HG02610 (cell line): ENCODE data around the gene NT5C3A.
A peak's percentile ranks its signal among the peaks of the same experiment; 100 is the strongest.
"Not testable (repeated sequence)": the region's sequence is repeated elsewhere in the genome, so short reads cannot be mapped to it uniquely, and the experiment has no call there.

Experiments used
- ATAC-seq: cut with Tn5 transposase; IDR thresholded peaks from one replicate; pipeline ENCODE4 v1.9.1; 2021; ENCODE audit warnings: mild to moderate bottlenecking, moderate library complexity; ENCODE audit not compliant: unreplicated experiment

NT5C3A gene

GRCh38 chr7:33043501-33044400 lies 18.8 kb downstream of the NT5C3A start:
- ATAC-seq, result no peak

DNA sequence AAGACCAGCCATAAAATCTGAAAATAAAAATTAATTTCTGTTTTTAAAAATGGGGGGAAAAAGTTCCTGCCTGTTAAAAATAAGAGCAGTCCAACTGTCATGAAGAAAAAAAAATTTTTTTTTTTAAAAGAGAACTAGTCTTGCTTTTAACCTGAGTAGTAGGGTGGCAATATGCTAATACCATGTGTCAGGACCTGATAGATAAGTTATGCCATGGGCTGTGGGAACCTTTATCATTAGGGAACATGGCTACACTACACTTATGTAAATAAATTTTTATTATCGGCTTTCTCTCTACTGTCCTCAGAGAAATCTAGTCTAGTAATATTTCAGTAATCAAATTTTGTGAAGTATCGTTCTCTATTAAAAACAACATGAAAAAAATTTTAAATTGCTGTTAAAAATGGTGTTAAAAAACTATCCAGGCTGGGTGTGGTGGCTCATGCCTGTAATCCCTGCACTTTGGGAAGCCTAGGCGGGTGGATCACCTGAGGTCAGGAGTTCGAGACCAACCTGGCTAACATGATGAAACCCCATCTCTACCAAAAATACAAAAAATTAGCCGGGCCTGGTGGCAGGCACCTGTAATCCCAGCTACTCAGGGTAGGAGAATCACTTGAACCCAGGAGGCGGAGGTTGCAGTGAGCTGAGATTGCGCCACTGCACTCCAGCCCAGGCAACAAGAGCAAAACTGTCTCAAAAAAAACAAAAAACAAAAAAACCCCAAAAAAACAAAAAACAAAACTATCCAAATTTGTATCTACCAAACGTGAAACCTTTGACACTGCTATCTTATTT lies 20.7 kb downstream of the NT5C3A start:
- ATAC-seq, result no peak

GRCh38 chr7:33040803-33041516 lies 21.6 kb downstream of the NT5C3A start:
- ATAC-seq, result peak; percentile 89

DNA sequence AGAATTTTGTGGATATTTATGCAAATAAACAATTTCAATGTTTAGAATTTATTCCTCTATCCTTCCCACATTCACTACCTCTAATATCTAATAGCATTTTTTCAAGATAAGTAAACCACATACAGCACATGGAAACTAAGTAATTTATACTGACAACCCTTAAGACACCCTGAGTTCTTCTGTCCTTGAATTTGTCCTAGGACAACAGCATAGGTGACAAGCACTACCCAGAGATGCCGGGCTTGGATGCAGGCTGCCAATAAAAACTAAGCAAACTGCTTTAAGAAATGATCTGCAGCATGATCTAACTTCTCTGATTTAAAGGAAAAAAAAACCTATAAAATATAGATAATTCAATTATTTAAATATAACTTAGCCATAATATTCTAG lies 22.7 kb downstream of the NT5C3A start:
- no peak for ATAC-seq

DNA sequence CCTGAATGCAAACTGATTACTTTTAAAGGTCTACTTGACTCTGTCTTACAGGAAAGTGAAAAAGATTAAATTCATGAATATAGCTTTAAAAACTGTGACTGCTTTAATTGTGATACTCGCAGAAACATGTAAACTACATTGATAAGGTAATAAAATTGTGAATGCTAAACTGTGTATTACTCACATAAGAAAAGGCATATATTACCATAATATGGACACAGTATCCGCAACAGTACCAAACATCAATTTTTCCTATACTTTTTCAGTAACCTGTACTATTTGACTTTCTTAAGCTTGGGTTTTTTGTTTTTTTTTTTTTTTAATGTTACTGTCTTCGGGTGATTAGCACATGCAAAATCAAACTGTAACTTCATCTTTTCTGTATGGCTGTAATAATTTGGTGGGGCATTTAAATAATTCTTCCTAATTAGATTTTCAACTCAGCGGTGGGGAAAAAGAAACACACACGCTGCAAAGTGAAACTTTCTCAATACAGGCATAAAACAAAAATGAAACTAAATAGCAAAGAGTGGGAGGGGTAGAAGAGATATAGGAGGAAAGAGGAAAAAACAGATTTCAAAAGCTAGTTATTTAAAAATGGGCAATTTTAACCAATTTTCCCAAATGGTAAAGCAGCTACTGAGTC lies 23.2 kb downstream of the NT5C3A start:
- peak; percentile 26 for ATAC-seq

- ATAC-seq, result no peak
These were observed 23.9 kb downstream of the NT5C3A start for GRCh38 chr7:33038639-33039038.

DNA sequence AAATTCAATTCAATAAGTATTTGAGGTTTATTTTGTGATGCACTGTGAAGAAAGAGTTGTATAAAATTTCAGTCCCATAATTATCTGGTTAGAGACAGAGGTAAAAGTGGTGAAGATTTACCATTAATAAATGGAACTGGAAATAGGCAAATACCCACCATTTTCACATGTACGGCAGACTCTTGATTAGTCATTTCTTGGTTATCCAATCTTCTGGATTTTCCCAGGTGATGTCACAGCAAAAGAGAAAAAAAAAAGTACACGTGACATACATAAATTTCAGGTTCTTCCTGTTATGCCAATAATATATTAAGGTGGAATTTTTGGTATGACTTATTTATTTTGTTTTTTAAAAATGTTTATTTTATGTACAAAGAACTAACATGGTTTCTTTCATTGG lies 26.8 kb downstream of the NT5C3A start:
- no peak for ATAC-seq

DNA sequence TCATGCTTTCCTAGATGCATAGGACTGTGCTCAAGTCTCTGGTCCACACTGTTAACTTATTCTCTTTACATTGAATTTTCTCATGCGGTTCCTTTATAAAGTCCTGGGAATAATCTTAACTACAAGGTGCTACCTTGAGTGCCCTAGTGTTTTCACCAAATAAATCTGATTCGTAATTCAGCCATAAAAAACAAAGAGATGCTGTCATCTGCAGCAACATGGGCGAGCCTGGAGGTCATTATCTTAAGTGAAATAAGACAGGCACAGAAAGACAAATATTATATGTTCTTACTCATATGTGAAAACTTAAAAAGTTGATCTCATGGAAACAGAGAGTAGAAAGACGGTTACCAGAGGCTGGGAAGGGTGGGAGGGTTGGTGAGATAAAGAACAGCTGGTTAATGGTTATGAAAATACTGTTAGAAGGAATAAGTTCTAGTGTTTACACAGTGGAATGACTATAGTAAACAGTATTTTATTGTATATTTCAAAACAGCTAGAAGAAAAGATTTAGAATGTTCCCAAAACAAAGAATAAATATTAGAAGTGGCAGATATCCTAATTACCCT lies 38.3 kb downstream of the NT5C3A start:
- ATAC-seq, result no peak

- ATAC-seq, result no peak
These were observed 50.2 kb downstream of the NT5C3A start for GRCh38 chr7:33012364-33012763.

DNA sequence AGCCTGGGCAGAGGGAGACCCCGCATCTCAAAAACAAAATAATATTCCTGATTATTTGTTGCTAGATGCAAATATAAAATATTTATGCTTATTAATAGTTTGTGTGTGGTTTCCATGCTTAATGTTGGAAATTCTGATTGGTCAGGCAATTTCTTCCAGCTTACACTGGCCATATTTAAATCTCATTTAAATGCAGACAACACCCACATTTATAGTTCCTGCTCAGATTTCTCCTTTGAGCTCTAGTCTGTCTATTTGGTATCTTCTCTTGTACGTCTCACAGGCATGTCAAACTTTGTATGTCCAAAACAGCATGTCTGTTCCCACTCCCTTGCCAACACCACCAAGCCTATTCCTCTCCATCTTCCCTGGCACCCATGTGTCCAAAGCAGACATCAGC lies 52.8 kb downstream of the NT5C3A start:
- no peak for ATAC-seq

DNA sequence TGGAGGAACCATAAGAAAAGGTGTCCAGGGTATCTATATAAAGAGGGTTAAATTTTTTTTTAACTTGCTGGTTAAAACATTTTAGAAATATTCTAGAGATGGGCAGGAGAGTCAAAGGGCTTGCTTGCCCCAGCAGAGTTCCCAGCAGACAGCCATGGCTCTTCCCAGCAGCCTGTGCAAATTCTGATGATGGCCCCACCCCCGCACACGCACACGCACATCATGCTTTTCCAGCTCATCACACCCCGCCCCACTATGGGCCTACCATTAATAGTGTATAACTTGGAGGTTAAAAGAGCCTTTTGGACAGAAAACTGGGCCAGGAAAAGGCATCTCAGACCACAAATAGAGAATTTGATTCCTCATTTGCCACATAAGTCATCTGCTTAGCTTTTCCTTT lies 56.9 kb downstream of the NT5C3A start:
- not testable (repeated sequence) for ATAC-seq

- ATAC-seq, result not testable (repeated sequence)
These were observed 57.4 kb downstream of the NT5C3A start for GRCh38 chr7:33005193-33005592.

DNA sequence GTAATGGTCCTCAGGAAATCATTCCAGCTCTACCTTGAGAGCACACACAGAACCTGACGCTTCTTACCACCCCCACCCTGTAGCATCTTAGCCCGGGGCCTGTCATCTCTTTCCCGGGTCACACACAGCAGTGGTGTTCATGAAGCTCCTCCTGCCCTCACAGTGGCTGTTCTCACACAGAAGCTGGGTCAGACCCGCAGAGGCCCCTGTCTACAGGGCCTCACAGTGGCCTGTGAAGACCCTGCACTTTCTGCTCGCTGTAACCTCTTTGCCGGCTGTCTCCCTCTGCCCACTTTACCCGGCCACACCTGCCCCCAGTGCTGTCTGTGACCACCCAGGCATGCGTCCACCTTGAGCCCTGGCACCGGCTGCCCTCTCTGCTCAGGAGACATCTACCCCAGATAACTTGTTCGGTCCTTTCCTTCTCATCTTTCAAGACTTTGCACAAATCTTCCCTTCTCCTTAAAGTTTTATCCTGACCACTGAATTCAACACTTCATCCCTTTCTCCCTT lies 58.4 kb downstream of the NT5C3A start:
- ATAC-seq, result not testable (repeated sequence)

DNA sequence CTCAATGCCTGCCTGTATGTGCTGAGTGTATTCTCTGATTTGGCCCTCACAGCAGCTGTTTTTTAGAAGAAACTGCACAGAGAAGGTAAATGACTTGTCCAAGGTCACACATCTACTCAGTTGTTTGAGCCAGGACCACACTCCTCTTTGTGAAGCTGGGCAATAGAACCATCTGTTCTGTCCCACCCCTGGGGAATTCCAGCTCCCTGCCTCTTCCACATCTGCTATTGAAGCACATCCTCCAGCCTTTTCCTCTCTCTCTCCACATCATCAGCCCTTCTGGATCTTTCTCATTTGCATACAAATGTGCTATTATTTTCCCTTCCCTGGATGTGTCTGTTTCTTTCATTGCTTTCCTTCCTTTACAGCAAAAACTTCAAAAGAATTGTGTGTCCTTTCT lies 59.5 kb downstream of the NT5C3A start:
- ATAC-seq, result not testable (repeated sequence)

GRCh38 chr7:32999380-32999779 lies 63.2 kb downstream of the NT5C3A start:
- ATAC-seq, result not testable (repeated sequence)

DNA sequence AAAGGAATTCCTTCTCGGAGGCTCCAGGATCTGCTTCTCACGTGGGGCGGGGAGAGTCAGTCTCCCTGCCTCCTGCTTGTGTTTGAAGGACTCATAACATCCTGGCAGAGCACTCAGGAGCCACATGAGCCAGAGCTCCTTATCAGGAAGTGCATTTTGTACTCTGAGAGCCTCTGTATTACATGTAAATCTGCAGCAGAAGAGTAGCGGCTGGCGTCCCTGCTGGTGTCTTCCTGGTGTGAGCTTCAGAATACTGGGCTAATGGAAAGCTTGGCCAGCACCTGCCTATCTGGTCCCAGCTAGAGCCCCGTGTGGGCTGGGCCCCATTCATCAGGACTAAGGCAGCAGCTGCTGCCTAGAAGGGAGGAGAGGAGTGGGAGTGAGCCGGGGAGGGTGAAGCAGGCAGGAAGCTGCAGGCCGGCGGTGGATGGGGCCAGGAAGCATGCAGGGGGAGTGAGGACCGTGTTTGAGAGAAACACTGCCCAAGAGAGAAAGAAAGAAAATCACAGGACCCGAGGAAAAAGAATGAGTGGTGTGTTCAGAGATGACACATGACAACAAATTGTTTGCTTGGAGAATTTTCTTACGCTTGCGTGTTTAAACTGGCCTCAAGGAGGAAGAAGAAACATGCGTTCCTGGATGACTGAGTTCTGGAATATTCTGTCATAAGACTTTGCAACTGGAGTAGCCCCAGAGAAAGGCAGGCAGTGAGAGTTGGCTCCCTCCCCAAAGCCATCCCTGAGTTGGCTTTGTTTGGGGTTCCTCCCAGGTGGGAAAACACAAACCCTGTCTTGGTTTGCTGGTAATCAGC lies 64.0 kb downstream of the NT5C3A start:
- ATAC-seq, result peak; percentile 61

DNA sequence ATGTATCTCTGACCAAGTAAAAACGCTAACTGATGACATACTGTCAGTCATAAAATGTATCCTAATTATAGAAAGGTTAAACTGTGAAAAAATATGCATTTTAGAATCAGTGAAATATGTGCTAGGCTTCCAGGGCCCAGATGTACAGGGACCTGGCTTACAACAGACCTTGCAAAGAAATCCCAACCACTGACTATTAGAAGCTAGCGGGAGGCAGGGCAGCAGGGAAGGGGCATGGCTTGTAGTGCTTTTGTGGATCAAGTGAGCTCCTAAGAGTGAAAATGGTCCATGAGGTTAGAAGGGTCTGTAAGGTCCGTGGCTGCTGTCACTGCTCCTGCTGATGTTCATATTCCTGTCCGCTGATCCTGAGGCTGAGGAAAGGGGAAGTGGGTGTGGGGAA lies 64.6 kb downstream of the NT5C3A start:
- ATAC-seq, result not testable (repeated sequence)

DNA sequence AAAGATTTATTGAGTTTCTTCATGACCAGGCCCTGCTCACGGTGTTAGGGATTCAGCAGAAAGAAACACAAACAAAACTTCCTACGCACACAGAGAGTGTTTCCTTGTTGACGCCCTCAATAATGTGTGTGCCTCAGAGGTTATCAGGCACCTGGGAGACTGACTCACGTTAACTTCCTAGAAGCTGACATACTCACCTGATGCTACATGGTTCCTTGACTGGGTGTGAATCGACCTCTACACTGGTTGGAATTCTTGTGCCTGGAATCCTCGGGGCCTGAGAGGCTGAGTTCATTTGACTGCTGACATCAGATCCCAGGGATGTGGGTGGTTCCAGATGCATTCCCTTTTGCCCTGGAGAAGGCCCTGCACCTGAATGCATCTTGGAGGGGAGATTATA lies 69.8 kb downstream of the NT5C3A start:
- ATAC-seq, result not testable (repeated sequence)

- not testable (repeated sequence) for ATAC-seq
These were observed 70.4 kb downstream of the NT5C3A start for GRCh38 chr7:32991975-32992700.
